ENCODE measurements around the gene CRTAC1. TPM values are rescaled to one million over a fixed set of nuclear protein-coding genes. Genes with fewer than 3 reads are reported as not detected.
A peak's percentile ranks its signal among the peaks of the same experiment; 100 is the strongest.

Gene CRTAC1
- total and polyA plus RNA-seq, 8 donors, result 2.5 to 44.0 (median 4.4) TPM

DNA sequence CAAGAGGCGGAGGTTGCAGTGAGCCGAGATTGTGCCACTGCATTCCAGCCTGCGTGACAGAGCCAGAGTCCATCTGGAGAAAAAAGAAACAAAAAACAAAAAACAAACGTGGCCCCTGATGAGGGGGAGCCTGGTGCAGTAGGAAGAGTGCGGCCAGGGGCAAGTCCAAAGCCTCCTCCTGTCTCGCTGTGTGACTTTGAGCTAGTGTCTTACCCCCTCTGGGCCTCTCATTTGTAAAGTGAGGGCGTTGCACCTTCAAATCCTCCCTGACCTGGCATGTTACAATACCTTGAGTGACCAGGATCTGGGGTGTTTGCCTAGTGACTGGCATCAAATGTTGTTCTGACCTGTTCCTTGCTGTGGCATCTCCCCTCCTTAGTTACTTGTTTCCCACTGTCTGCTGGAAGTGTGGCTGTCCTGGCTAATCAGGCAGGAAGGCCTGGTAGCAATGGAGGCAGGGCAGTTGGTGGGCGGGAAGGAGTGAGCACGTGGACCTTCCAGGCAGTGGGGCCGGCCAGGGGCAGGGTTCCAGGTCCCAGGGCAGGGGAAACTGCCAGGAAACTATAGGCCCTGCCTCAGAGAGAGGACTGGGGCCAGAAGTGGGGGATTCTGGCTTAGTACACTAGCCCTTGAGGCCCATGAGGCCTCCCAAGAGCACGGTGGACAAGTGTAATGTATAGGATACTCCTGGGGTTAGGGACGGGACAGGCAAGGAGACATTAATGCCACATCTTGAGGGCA lies 205.2 kb downstream of the CRTAC1 start:
- Histone ChIP-seq H3K36me3 (no peaks in the 10 kb centered on the region), H3K27ac (no peak overlapping the region), H3K9me3 (no peaks in the 10 kb centered on the region), H3K27me3 (peaks cover 0 to 49% of the 10 kb centered on the region in 2 donors), H3K4me3 (no peak overlapping the region), H3K4me1 (peaks cover 0 to 4% of the 10 kb centered on the region in 2 donors)
- intact Hi-C loops (cut with DNase I), result no loop called here
- TF ChIP-seq, protein P1, sequence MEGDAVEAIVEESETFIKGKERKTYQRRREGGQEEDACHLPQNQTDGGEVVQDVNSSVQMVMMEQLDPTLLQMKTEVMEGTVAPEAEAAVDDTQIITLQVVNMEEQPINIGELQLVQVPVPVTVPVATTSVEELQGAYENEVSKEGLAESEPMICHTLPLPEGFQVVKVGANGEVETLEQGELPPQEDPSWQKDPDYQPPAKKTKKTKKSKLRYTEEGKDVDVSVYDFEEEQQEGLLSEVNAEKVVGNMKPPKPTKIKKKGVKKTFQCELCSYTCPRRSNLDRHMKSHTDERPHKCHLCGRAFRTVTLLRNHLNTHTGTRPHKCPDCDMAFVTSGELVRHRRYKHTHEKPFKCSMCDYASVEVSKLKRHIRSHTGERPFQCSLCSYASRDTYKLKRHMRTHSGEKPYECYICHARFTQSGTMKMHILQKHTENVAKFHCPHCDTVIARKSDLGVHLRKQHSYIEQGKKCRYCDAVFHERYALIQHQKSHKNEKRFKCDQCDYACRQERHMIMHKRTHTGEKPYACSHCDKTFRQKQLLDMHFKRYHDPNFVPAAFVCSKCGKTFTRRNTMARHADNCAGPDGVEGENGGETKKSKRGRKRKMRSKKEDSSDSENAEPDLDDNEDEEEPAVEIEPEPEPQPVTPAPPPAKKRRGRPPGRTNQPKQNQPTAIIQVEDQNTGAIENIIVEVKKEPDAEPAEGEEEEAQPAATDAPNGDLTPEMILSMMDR (IDR thresholded peaks at IDR 0.05), result no peak
- DNase-seq (no peak), ATAC-seq (no peak)

DNA sequence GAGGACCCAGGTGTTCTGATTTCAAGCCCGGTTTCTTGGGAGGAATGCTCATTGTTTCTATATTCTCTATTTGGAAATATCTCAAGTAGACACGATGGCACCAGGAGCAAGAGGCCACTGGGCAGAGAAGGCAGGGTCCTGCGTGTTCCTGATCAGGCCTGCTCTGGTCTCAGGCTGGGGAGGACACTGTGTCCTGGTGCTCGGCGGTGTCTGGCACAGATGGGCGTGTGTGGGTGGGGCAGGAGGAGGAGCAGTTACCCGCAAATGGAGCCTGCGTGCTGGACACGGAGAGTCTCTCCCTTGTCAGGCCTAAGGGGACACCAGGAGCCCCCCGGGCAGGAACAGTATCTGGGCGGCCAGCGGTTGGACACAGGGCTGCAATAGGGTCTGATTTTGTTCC lies 206.7 kb downstream of the CRTAC1 start:
- Histone ChIP-seq H3K4me1 (no peaks in the 10 kb centered on the region), H3K36me3 (no peaks in the 10 kb centered on the region), H3K27ac (no peak overlapping the region), H3K4me3 (no peak overlapping the region), H3K9me3 (no peaks in the 10 kb centered on the region), H3K27me3 (peaks cover 0 to 53% of the 10 kb centered on the region in 2 donors)
- no peak for ATAC-seq
- DNase-seq, result no peak
- TF ChIP-seq, protein P1 (IDR thresholded peaks at IDR 0.05), result no peak
- intact Hi-C loops (cut with DNase I), result no loop called here

DNA sequence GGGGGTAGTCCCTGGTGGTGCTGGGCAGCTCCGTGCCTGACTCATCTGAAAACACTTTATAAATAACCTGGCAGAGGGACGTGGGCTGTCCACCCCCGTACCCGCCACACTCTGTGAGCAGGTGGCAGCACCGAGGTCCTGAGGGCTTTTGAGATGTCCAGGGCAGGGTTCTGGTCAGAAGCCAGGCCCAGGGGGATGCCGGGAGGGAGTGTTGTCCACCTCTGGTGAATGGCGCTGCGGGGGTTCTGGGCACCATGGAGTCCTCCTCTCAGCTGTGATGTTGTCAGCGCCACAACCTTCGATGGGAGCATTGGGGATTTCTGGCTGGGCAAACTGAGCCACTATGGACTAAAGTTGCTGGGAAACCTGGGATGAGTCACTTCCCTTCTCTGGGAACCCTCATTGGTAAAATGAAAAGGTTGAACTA lies 208.1 kb downstream of the CRTAC1 start:
- Histone ChIP-seq H3K27ac (no peak overlapping the region), H3K9me3 (no peaks in the 10 kb centered on the region), H3K36me3 (no peaks in the 10 kb centered on the region), H3K4me3 (no peak overlapping the region), H3K4me1 (no peaks in the 10 kb centered on the region), H3K27me3 (peaks cover 0 to 64% of the 10 kb centered on the region in 2 donors)
- no peak for DNase-seq
- TF ChIP-seq, protein P1 (IDR thresholded peaks at IDR 0.05), result no peak
- ATAC-seq, result peak; percentile 39
- intact Hi-C loops (cut with DNase I), result no loop called here

DNA sequence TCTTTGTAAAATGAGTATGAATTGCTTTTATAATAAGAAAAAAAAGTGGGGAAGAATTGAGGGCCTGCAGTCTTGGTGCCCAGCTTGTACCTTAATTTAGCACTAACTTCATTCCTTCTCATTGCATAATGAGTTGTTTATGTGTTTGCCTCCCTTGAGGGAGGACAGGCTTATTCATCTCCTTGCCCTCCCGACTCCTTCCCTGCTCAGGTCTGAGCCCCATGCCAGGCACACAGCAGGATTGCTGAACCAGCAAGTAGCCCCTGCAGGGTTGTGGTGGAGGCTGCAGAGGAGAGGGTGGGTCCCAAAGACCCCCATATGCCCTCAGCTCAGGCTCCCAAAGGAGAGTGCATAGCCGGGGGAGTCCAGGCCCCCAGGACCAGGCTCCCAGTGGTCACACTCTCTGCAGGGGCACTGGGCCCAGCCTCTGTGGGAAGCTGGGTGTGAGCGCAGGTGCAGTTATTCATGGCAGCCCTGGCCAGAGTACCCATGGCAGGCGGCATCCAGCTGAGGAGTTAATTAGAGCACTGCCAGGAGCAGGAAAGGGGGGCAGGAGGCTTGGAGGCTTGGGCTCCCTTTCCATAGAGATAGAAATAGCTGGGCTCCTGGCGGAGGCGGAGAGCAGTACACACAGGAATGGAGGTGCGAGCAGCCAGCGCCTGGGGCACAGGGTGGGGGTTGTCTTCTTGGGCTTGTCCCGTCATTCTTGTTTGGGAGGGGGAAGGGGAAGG lies 208.9 kb downstream of the CRTAC1 start:
- Histone ChIP-seq H3K4me3 (no peak overlapping the region), H3K27ac (no peak overlapping the region), H3K4me1 (no peaks in the 10 kb centered on the region), H3K27me3 (peaks cover 0 to 72% of the 10 kb centered on the region in 2 donors), H3K9me3 (no peaks in the 10 kb centered on the region), H3K36me3 (no peaks in the 10 kb centered on the region)
- intact Hi-C loops (cut with DNase I), result no loop called here
- TF ChIP-seq, protein P1 (IDR thresholded peaks at IDR 0.05), result no peak
- no peak for DNase-seq
- ATAC-seq, result no peak

DNA sequence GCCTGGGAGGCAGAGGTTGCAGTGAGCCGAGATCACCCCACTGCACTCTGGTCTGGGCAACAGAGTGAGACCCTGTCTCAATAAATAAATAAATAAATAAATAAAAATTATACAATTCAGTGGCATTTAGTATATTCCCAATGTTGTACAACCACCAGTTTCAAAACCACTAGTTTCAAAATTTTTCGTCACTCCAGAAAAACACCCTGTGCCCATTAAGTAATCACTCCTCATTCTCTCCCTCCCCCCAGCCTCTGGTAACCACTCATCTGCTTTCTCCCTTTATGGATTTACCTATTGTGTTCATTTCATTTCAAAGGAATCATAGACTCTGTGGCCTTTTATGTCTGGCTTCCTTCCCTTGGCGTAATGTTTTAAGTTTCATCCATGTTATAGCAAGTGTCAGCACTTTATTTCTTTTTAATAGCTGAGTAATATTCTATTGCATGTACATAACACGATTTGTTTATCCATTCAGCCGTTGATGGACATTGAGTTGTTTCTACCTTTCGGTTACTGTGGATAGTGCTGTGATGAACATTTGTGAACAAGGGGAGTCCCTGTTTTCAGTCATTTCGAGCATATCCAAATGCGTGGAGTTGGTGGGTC lies 210.2 kb downstream of the CRTAC1 start:
- Histone ChIP-seq H3K4me1 (no peaks in the 10 kb centered on the region), H3K27ac (no peak overlapping the region), H3K27me3 (peaks cover 0 to 82% of the 10 kb centered on the region in 2 donors), H3K9me3 (no peaks in the 10 kb centered on the region), H3K4me3 (no peak overlapping the region), H3K36me3 (no peaks in the 10 kb centered on the region)
- ATAC-seq, result no peak
- DNase-seq, result no peak
- intact Hi-C loops (cut with DNase I), result no loop called here
- TF ChIP-seq, protein P1 (IDR thresholded peaks at IDR 0.05), result no peak

All from left lung (tissue), 10 donors.